Trophoblast cell (in vitro differentiated cells and primary cell): ENCODE measurements around the gene ROCK2.
"Not testable (repeated sequence)": the region's sequence is repeated elsewhere in the genome, so short reads cannot be mapped to it uniquely, and the experiment has no call there.

Experiments used
- DNase-seq, 2 donors: peaks; one replicate each; pipeline ENCODE4 v3.0.0-alpha.2; 2016
- H2AFZ ChIP-seq: 2 replicates; pipeline ENCODE4 v1.6.1; 2013; ENCODE audit warnings: low read length, moderate library complexity, mild to moderate bottlenecking; ENCODE audit not compliant: insufficient read depth, poor library complexity
- H2AK5ac ChIP-seq: 2 replicates; pipeline ENCODE4 v1.6.1; 2013; ENCODE audit warnings: mild to moderate bottlenecking, low read length
- H2BK120ac ChIP-seq: 2 replicates; pipeline ENCODE4 v1.6.1; 2013; ENCODE audit warnings: low read length, mild to moderate bottlenecking, moderate library complexity; ENCODE audit not compliant: insufficient read depth, poor library complexity
- H2BK12ac ChIP-seq: 2 replicates; pipeline ENCODE4 v1.6.1; 2013; ENCODE audit warnings: mild to moderate bottlenecking, low read length, moderate library complexity
- H2BK5ac ChIP-seq: 2 replicates; pipeline ENCODE4 v1.6.1; 2013; ENCODE audit warnings: low read length, low read depth, moderate library complexity, mild to moderate bottlenecking; ENCODE audit not compliant: poor library complexity
- H3K14ac ChIP-seq: 2 replicates; pipeline ENCODE4 v1.6.1; 2013; ENCODE audit warnings: mild to moderate bottlenecking, low read length
- H3K18ac ChIP-seq: 2 replicates; pipeline ENCODE4 v1.6.1; 2013; ENCODE audit warnings: mild to moderate bottlenecking, low read length
- H3K23ac ChIP-seq: 2 replicates; pipeline ENCODE4 v1.6.1; 2013; ENCODE audit warnings: low read length
- H3K27ac ChIP-seq: 2 replicates; pipeline ENCODE4 v1.5.1; 2013; ENCODE audit warnings: low read depth, mild to moderate bottlenecking, inconsistent platforms, low read length, moderate library complexity
- H3K27me3 ChIP-seq: 2 replicates; pipeline ENCODE4 v1.6.1; 2013; ENCODE audit warnings: inconsistent platforms, mild to moderate bottlenecking, low read length, moderate library complexity; ENCODE audit not compliant: insufficient read depth
- H3K36me3 ChIP-seq, 2 experiments: 1 replicate in 1 of 2; 2 replicates in 1 of 2; pipeline ENCODE4 v1.6.1; 2013; ENCODE audit warnings: low read length in 2 of 2, mild to moderate bottlenecking in 2 of 2, moderate library complexity in 1 of 2; ENCODE audit not compliant: insufficient read depth in 2 of 2, control insufficient read depth in 1 of 2
- H3K4ac ChIP-seq: 2 replicates; pipeline ENCODE4 v1.6.1; 2013; ENCODE audit warnings: low read depth, mild to moderate bottlenecking, low read length, moderate library complexity
- H3K4me1 ChIP-seq, 2 experiments: 1 replicate in 1 of 2; 2 replicates in 1 of 2; pipeline ENCODE4 v1.6.1; 2013; ENCODE audit warnings: low read length in 2 of 2, mild to moderate bottlenecking in 2 of 2, moderate library complexity in 1 of 2; ENCODE audit not compliant: insufficient read depth in 2 of 2, control insufficient read depth in 1 of 2
- H3K4me2 ChIP-seq: 2 replicates; pipeline ENCODE4 v1.6.1; 2013; ENCODE audit warnings: inconsistent platforms, mild to moderate bottlenecking, low read length, moderate library complexity
- H3K4me3 ChIP-seq: 2 replicates; pipeline ENCODE4 v1.5.1; 2013; ENCODE audit warnings: mild to moderate bottlenecking, low read depth, low read length, inconsistent platforms
- H3K79me1 ChIP-seq: one replicate; pipeline ENCODE4 v1.6.1; 2013; ENCODE audit warnings: low read length
- H3K79me2 ChIP-seq: 2 replicates; pipeline ENCODE4 v1.6.1; 2013; ENCODE audit warnings: low read length, mild to moderate bottlenecking; ENCODE audit not compliant: control insufficient read depth, insufficient read depth, poor library complexity
- H3K9ac ChIP-seq: 2 replicates; pipeline ENCODE4 v1.6.1; 2013; ENCODE audit warnings: mild to moderate bottlenecking, low read length
- H3K9me3 ChIP-seq: 2 replicates; pipeline ENCODE4 v1.6.1; 2013; ENCODE audit warnings: low read depth, mild to moderate bottlenecking, control low read depth, inconsistent platforms, low read length; ENCODE audit not compliant: insufficient read depth
- H4K12ac ChIP-seq: 2 replicates; pipeline ENCODE4 v1.6.1; 2013; ENCODE audit warnings: low read depth, mild to moderate bottlenecking, low read length, moderate library complexity
- H4K8ac ChIP-seq: 2 replicates; pipeline ENCODE4 v1.6.1; 2013; ENCODE audit warnings: low read depth, mild to moderate bottlenecking, low read length, moderate library complexity
- H4K91ac ChIP-seq: one replicate; pipeline ENCODE4 v1.6.1; 2013; ENCODE audit warnings: low read depth, mild to moderate bottlenecking, low read length, moderate library complexity
- WGBS: extraction: QIAGEN DNeasy Blood & Tissue Kit; methylation state at CpG from one replicate; pipeline ENCODE4 v1.1.7; 2013; ENCODE audit warnings: missing lambda C conversion rate; ENCODE audit not compliant: insufficient read length, insufficient coverage; ENCODE audit errors: extremely low coverage; 5-methylcytosine and 5-hydroxymethylcytosine counted together

ROCK2 gene

DNA sequence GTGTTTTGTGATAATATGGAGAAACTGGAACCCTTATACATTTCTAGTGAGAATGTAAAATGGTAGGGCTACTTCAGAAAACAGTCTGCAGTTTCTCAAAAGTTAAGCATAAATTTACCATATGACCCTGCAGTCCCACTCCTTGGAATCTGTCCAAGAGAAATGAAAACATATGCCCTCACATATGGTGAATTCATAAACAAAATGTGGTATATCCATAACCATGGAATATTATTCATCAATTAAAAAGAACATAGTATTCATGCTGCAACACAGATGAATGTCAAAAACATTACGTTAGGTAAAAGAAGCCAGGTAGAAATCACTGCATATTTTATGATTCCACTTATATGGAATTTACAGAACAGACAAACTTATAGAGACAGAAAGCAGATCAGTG is 11.8 kb downstream of the ROCK2 start:
- H3K4me2 ChIP-seq = no peak overlapping the region
- H2BK5ac ChIP-seq = no peak overlapping the region
- no peaks in the 10 kb centered on the region for H3K27me3 ChIP-seq
- no peak overlapping the region for H3K4ac ChIP-seq
- H2BK12ac ChIP-seq = no peak overlapping the region
- no peak overlapping the region for H2AK5ac ChIP-seq
- no peak overlapping the region for H3K18ac ChIP-seq
- no peak overlapping the region for H3K23ac ChIP-seq
- no peak overlapping the region for H4K8ac ChIP-seq
- no peaks in the 10 kb centered on the region for H3K36me3 ChIP-seq
- DNase-seq = no peak
- no CpG with 5 or more reads among the region's 1 CpG for WGBS
- no peak overlapping the region for H4K12ac ChIP-seq
- H3K79me1 ChIP-seq = no peaks in the 10 kb centered on the region
- H2AFZ ChIP-seq = no peak overlapping the region
- peaks cover 4% of the 10 kb centered on the region for H3K79me2 ChIP-seq
- H3K4me1 ChIP-seq = no peaks in the 10 kb centered on the region
- no peak overlapping the region for H3K9ac ChIP-seq
- H3K9me3 ChIP-seq = no peaks in the 10 kb centered on the region
- no peak overlapping the region for H2BK120ac ChIP-seq
- no peak overlapping the region for H3K27ac ChIP-seq
- no peak overlapping the region for H3K14ac ChIP-seq
- H4K91ac ChIP-seq = no peak overlapping the region
- no peak overlapping the region for H3K4me3 ChIP-seq

DNA sequence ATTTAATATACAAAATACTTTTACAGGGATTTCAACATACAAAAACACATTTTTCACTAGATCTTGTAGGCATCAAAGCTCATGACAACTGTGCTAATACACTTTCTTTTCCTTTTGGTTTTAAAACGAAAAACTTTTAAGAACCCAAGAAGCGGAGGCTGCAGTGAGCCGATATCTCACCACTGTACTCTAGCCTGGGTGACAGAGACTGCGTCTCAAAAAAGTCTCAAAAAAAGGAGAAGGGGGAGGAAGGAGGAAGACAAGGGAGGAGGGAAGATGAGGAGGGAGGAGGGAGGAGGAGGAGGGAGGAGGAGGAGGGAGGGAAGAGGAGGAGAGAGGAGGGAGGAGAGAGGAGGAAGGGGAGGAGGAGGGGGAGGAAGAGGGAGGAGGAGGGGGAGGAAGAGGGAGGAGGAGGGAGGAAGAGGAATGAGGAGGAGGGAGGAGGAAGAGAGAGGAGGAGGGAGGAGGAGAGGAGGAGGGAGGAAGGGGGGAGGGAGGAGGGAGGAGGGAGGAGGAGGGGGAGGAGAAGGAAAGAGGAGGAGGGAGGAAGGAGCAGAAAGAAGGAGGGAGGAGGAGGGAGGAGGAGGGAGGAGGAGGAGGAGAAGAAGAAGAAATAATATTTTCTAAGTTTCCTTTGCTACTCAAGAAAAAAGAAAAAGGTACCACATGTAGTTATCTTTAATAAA is 13.8 kb downstream of the ROCK2 start:
- H3K4ac ChIP-seq = no peak overlapping the region
- H3K36me3 ChIP-seq = no peaks in the 10 kb centered on the region
- H3K27ac ChIP-seq = no peak overlapping the region
- peaks cover 3% of the 10 kb centered on the region for H3K79me2 ChIP-seq
- no peak overlapping the region for H3K4me3 ChIP-seq
- H2AK5ac ChIP-seq = no peak overlapping the region
- no peaks in the 10 kb centered on the region for H3K79me1 ChIP-seq
- no peak overlapping the region for H3K18ac ChIP-seq
- no peaks in the 10 kb centered on the region for H3K9me3 ChIP-seq
- H3K4me2 ChIP-seq = no peak overlapping the region
- H3K14ac ChIP-seq = no peak overlapping the region
- H4K12ac ChIP-seq = no peak overlapping the region
- no peak overlapping the region for H3K9ac ChIP-seq
- H4K8ac ChIP-seq = no peak overlapping the region
- no peak overlapping the region for H2AFZ ChIP-seq
- H2BK12ac ChIP-seq = no peak overlapping the region
- no peak overlapping the region for H2BK5ac ChIP-seq
- H3K23ac ChIP-seq = no peak overlapping the region
- H2BK120ac ChIP-seq = no peak overlapping the region
- no CpG with 5 or more reads among the region's 4 CpGs for WGBS
- H3K27me3 ChIP-seq = no peaks in the 10 kb centered on the region
- H3K4me1 ChIP-seq = peaks cover 0 to 2% of the 10 kb centered on the region in 2 experiments
- H4K91ac ChIP-seq = no peak overlapping the region
- DNase-seq = no peak

DNA sequence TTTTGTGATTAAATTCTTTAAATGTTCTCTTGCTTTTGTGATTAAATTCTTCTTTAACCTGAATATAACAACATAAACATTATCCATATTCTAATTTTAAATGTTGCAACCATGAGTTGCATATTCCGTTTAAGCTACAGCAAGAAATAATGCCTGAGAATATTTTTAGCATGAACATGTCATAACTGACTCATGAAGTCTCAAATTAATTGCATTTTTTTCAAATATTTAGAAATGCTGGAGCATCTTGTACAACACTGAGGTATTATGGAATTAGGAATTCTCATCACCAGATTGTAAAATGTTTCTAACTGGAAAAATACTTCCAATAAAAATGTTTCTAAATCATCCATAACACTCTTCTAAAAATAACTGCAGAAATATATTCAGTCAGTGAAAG is 14.7 kb downstream of the ROCK2 start:
- Histone ChIP-seq H3K18ac (no peak overlapping the region), H3K79me2 (peaks cover 5% of the 10 kb centered on the region), H3K9ac (no peak overlapping the region), H2AFZ (no peak overlapping the region), H3K4me3 (no peak overlapping the region), H2BK120ac (no peak overlapping the region), H3K4me1 (peaks cover 0 to 2% of the 10 kb centered on the region in 2 experiments), H3K23ac (no peak overlapping the region), H3K27me3 (no peaks in the 10 kb centered on the region), H4K8ac (no peak overlapping the region), H3K4ac (no peak overlapping the region), H2BK12ac (no peak overlapping the region), H3K4me2 (no peak overlapping the region), H2AK5ac (no peak overlapping the region), H3K36me3 (no peaks in the 10 kb centered on the region), H4K91ac (no peak overlapping the region), H4K12ac (no peak overlapping the region), H2BK5ac (no peak overlapping the region), H3K14ac (no peak overlapping the region), H3K27ac (no peak overlapping the region), H3K79me1 (no peaks in the 10 kb centered on the region), H3K9me3 (no peaks in the 10 kb centered on the region)
- no CpG with 5 or more reads among the region's 1 CpG for WGBS
- peak in 1 of 2 donors; percentile 78 for DNase-seq

DNA sequence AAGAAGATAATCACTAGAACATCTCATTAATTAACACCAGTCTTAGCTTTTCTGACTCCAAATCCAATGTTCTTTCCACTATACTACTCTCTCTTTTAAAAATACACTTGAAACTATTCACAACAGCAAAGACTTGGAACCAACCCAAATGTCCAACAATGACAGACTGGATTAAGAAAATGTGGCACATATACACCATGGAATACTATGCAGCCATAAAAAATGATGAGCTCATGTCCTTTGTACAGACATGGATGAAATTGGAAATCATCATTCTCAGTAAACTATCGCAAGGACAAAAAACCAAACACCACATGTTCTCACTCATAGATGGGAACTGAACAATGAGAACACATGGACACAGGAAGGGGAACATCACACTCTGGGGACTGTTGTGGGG is 15.9 kb downstream of the ROCK2 start:
- not testable (repeated sequence) for H3K4me2 ChIP-seq, H2AFZ ChIP-seq, H3K18ac ChIP-seq, H3K27ac ChIP-seq, H4K91ac ChIP-seq, H4K8ac ChIP-seq, H3K79me1 ChIP-seq, H2BK12ac ChIP-seq, H3K9ac ChIP-seq, H3K79me2 ChIP-seq, H3K27me3 ChIP-seq, H3K9me3 ChIP-seq, H3K4me1 ChIP-seq, H3K4ac ChIP-seq, H3K4me3 ChIP-seq, H2BK120ac ChIP-seq, H2AK5ac ChIP-seq, H3K36me3 ChIP-seq, H2BK5ac ChIP-seq, H3K14ac ChIP-seq, DNase-seq, H4K12ac ChIP-seq, H3K23ac ChIP-seq
- WGBS = no CpG with 5 or more reads among the region's 1 CpG
